HepG2 (cell line): Measurements from ENCODE around the gene UGT1A4. TPM values are rescaled to one million over a fixed set of nuclear protein-coding genes. Genes with fewer than 3 reads are reported as not detected.

Source experiments
- ATAC-seq: fragments of 200-7000 bp; cut with Tn5 transposase; 3 replicates; pipeline ENCODE4 v1.9.1; 2020; ENCODE audit warnings: mild to moderate bottlenecking, moderate library complexity
- BruUV-seq: library from RNA; stranded (reverse); fragments of 400-500 nt; replicated peaks from 2 replicates; lab custom pipeline; 2021; lab: Mats Ljungman, UMichigan
- CTCF ChIA-PET: fragments of 300-600 bp; formaldehyde crosslinking; extraction: SDS; loops from one replicate; lab custom pipeline; 2021; ENCODE audit warnings: low total read pairs, inconsistent platforms, low intra/inter-chr PET ratio; lab: Yijun Ruan, JAX
- POLR2A ChIA-PET: fragments of 350-600 bp; sonication (Branson Sonifier 250); formaldehyde crosslinking; loops from one replicate; lab custom pipeline; 2020; ENCODE audit warnings: antibody characterized with exemption, inconsistent platforms; lab: Yijun Ruan, JAX
- DNase-seq: peaks from one replicate; pipeline ENCODE4 v3.0.0-alpha.2; 2015; ENCODE audit warnings: low spot score
- FAIRE-seq: peaks from 3 replicates; lab custom pipeline; 2011; peaks lifted over from hg19 to GRCh38; lab: Jason Lieb, UNC
- H2AFZ ChIP-seq: one replicate; pipeline ENCODE4 v1.6.1; 2011; ENCODE audit warnings: low read length, inconsistent platforms
- H3K27ac ChIP-seq: fragments of 300-600 bp; 3 replicates; pipeline ENCODE4 v1.8.0; 2011; ENCODE audit warnings: mixed run types, mild to moderate bottlenecking, mixed read lengths, low read length, inconsistent platforms; ENCODE audit not compliant: insufficient read depth; ENCODE audit errors: extremely low read length
- H3K27me3 ChIP-seq, 2 experiments: fragments of 200-600 bp in 1 of 2; 2 replicates in 1 of 2; 3 replicates in 1 of 2; pipeline versions ENCODE4 v1.6.0 to v1.8.0; 2011; ENCODE audit warnings: low read length in 2 of 2, mild to moderate bottlenecking in 2 of 2, moderate library complexity in 2 of 2, inconsistent platforms in 1 of 2; ENCODE audit not compliant: insufficient read depth in 2 of 2, control insufficient read depth in 1 of 2
- H3K36me3 ChIP-seq, 2 experiments: fragments of 200-600 bp in 1 of 2; replicated peaks in 1 of 2; 2 replicates in 1 of 2; 3 replicates in 1 of 2; pipeline versions ENCODE4 v1.5.1 to v1.8.0; 2011; ENCODE audit warnings: low read length in 2 of 2, inconsistent platforms in 1 of 2; ENCODE audit not compliant: insufficient read depth in 2 of 2, control insufficient read depth in 1 of 2
- H3K4me1 ChIP-seq: 2 replicates; pipeline ENCODE4 v1.5.1; 2012; ENCODE audit warnings: low read length, inconsistent platforms; ENCODE audit not compliant: insufficient read depth
- H3K4me2 ChIP-seq: 2 replicates; pipeline ENCODE4 v1.6.0; 2011; ENCODE audit warnings: low read depth, low read length, inconsistent platforms
- H3K4me3 ChIP-seq, 3 experiments: fragments of 200-600 bp in 1 of 3; sonication (generic), shearing (Covaris generic) in 1 of 3; replicated peaks in 1 of 3; 2 replicates each; pipeline ENCODE4 v1.5.1; 2011 to 2016; ENCODE audit warnings: low read length in 3 of 3, inconsistent platforms in 2 of 3, low read depth in 2 of 3, mild to moderate bottlenecking in 2 of 3, control low read depth in 1 of 3, mixed read lengths in 1 of 3; ENCODE audit not compliant: insufficient read depth in 1 of 3
- H3K79me2 ChIP-seq: one replicate; pipeline ENCODE4 v1.6.1; 2011; ENCODE audit warnings: low read length, inconsistent platforms; ENCODE audit not compliant: insufficient read depth
- H3K9ac ChIP-seq: 2 replicates; pipeline ENCODE4 v1.6.0; 2011; ENCODE audit warnings: mild to moderate bottlenecking, low read depth, low read length, inconsistent platforms; ENCODE audit not compliant: insufficient read depth
- H3K9me3 ChIP-seq: 2 replicates; pipeline ENCODE4 v1.5.1; 2012; ENCODE audit warnings: mild to moderate bottlenecking, low read length
- H4K20me1 ChIP-seq: 2 replicates; pipeline ENCODE4 v1.6.0; 2011; ENCODE audit warnings: inconsistent platforms, mild to moderate bottlenecking, low read length, moderate library complexity; ENCODE audit not compliant: insufficient read depth
- ELF3 ChIP-seq: IDR thresholded peaks from 2 replicates; pipeline ENCODE4 v1.6.1; 2016; ENCODE audit warnings: missing genetic modification reagents, missing compliant biosample characterization
- FOSL1 ChIP-seq: sonication (generic); formaldehyde crosslinking; IDR thresholded peaks from 2 replicates; pipeline ENCODE4 v1.9.0; 2021; ENCODE audit warnings: missing genetic modification reagents, borderline replicate concordance
- FOXK1 ChIP-seq: sonication (generic); formaldehyde crosslinking; IDR thresholded peaks from 2 replicates; pipeline ENCODE4 v1.4.0; 2020; ENCODE audit warnings: low read depth, missing genetic modification reagents, borderline replicate concordance
- FOXK2 ChIP-seq: fragments of 450-650 bp; IDR thresholded peaks from 2 replicates; pipeline ENCODE4 v1.6.1; 2016
- HDAC1 ChIP-seq: sonication (generic); formaldehyde crosslinking; IDR thresholded peaks from 2 replicates; pipeline ENCODE4 v1.5.1; 2020; ENCODE audit warnings: mild to moderate bottlenecking, missing genetic modification reagents
- HNF1A ChIP-seq, 2 experiments: sonication (generic) in 1 of 2; formaldehyde crosslinking in 1 of 2; IDR thresholded peaks; 2 replicates each; pipeline versions ENCODE4 v1.4.0 to v1.6.1; 2016 to 2020; ENCODE audit warnings: borderline replicate concordance in 1 of 2, low read depth in 1 of 2, mild to moderate bottlenecking in 1 of 2, missing genetic modification reagents in 1 of 2
- KLF13 ChIP-seq: sonication (generic); formaldehyde crosslinking; IDR thresholded peaks from 2 replicates; pipeline ENCODE4 v1.4.0; 2020; ENCODE audit warnings: mild to moderate bottlenecking, missing genetic modification reagents
- MEIS2 ChIP-seq: sonication (generic); formaldehyde crosslinking; IDR thresholded peaks from 2 replicates; pipeline ENCODE4 v1.9.0; 2021; ENCODE audit warnings: mild to moderate bottlenecking, missing genetic modification reagents
- NFKB2 ChIP-seq: sonication (generic); formaldehyde crosslinking; IDR thresholded peaks from 2 replicates; pipeline ENCODE4 v1.4.0; 2020; ENCODE audit warnings: missing genetic modification reagents, borderline replicate concordance
- TBL1XR1 ChIP-seq: fragments of 150-350 bp; IDR thresholded peaks from 2 replicates; pipeline ENCODE4 v1.6.1; 2014; ENCODE audit warnings: borderline replicate concordance, low read length; ENCODE audit not compliant: partially characterized antibody
- ZNF556 ChIP-seq: sonication (generic); formaldehyde crosslinking; IDR thresholded peaks from 2 replicates; pipeline ENCODE4 v1.4.0; 2020; ENCODE audit warnings: mild to moderate bottlenecking, missing genetic modification reagents, borderline replicate concordance
- ZNF784 ChIP-seq: sonication (generic); formaldehyde crosslinking; IDR thresholded peaks from 2 replicates; pipeline ENCODE4 v1.5.1; 2020; ENCODE audit warnings: missing genetic modification reagents, mild to moderate bottlenecking, borderline replicate concordance
- in situ Hi-C: cut with HindIII; loops from 2 replicates; pipeline ENCODE4 v1.10.0; 2017; ENCODE audit warnings: low pct_unique_long_range_greater_than_20kb; ENCODE audit not compliant: extremely low pct_ligation_motif_present
- intact Hi-C: fragments of 100-400 bp; cut with micrococcal nuclease; formaldehyde crosslinking; loops from one replicate; pipeline ENCODE4 v1.10.0; 2022; ENCODE audit not compliant: unreplicated experiment
- polyA plus RNA-seq, 8 experiments: library from polyadenylated mRNA; depleted of rRNA in 3 of 8; stranded (reverse) in 7 of 8; unstranded in 1 of 8; fragments of >200 nt; fragmentation: Illumina TruSeq in 4 of 8; extraction: Trizol in 4 of 8; gene quantifications; 2 replicates each; pipeline versions ENCODE4 v1.2.1 to v1.2.3, GENCODE V29; 2011 to 2016; ENCODE audit warnings: low read depth in 4 of 8, missing spikeins in 1 of 8, mixed read lengths in 1 of 8; ENCODE audit not compliant: insufficient read depth in 1 of 8
- total RNA-seq, 5 experiments: library from RNA; depleted of rRNA; stranded (reverse); fragments of >200 nt; fragmentation: Illumina TruSeq; extraction: Trizol; gene quantifications; 2 replicates each; pipeline ENCODE4 v1.2.3, GENCODE V29; 2016; ENCODE audit warnings: low read depth in 1 of 5
- TF ChIP-seq, protein P1 (sequence below): sonication (generic); formaldehyde crosslinking; conservative IDR thresholded peaks from 2 replicates; pipeline ENCODE4 v1.4.0; 2020; ENCODE audit warnings: missing genetic modification reagents

UGT1A4 gene
- total and polyA plus RNA-seq, 2 of the 13 experiments (the other 11 are each of a cell fraction or from before 2014, with no cell fraction given), result not detected

DNA sequence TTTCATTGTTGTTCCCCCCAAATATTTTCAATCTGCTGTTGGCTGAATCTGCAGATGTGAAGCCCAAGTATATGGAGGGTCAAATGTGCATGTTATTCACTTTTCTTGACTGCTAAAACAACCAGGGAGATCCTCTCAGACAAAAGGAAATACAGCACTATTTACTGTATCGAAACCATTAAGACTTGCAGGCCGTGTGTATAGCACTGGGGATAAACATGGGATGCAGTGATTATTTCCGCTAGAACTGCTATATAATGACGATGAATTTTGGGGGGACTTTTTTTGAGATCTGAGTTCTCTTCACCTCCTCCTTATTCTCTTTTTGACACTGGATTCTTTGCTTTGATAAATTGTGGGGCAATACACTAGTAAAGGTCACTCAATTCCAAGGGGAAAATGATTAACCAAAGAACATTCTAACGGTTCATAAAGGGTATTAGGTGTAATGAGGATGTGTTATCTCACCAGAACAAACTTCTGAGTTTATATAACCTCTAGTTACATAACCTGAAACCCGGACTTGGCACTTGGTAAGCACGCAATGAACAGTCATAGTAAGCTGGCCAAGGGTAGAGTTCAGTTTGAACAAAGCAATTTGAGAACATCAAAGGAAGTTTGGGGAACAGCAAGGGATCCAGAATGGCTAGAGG is 38.0 kb downstream of the UGT1A4 start (continued):
- TF ChIP-seq HNF1A (IDR thresholded peaks at IDR 0.05; ENCODE audit: low read depth), result peak; percentile 98
- TF ChIP-seq HNF1A (CRISPR knock-in tag; IDR thresholded peaks at IDR 0.05; ENCODE audit: borderline replicate concordance), result peak; percentile 98
- TF ChIP-seq ZNF784 (CRISPR knock-in tag), result 0 out of 2 replicates have a peak, but pooled peaks have one; percentile 26
- TF ChIP-seq FOXK1 (CRISPR knock-in tag), result peak; percentile 93; the same call in 1 of the 2 replicates
- TF ChIP-seq ZNF556 (CRISPR knock-in tag), result no peak; the same call in 1 of the 2 replicates

GRCh38 chr2:233758141-233758540 is 39.6 kb downstream of the UGT1A4 start:
- H3K79me2 ChIP-seq, result no peaks in the 10 kb centered on the region
- H3K27ac ChIP-seq, result no peak overlapping the region
- BruUV-seq, result no TSS peak
- peaks cover 7 to 73% of the 10 kb centered on the region in 2 experiments; a peak in 4 of 5 replicates for H3K27me3 ChIP-seq
- H2AFZ ChIP-seq, result no peak overlapping the region
- intact Hi-C loops (no loop called here), in situ Hi-C loops (no loop called here)
- no peaks in the 10 kb centered on the region for H3K36me3 ChIP-seq
- CTCF ChIA-PET, result no interaction called here
- H3K4me1 ChIP-seq, result peaks cover 46% of the 10 kb centered on the region
- H4K20me1 ChIP-seq, result no peaks in the 10 kb centered on the region
- DNase-seq (no peak), FAIRE-seq (no peak), ATAC-seq (no peak)
- H3K9ac ChIP-seq, result no peak overlapping the region
- POLR2A ChIA-PET, result interaction anchor here (2.3 kb wide), 1 partner anchor 12 kb away, joined by 9 read pairs; no protein-coding TSS in a partner anchor
- H3K4me3 ChIP-seq, result no peak overlapping the region
- no peaks in the 10 kb centered on the region for H3K9me3 ChIP-seq
- H3K4me2 ChIP-seq, result no peak overlapping the region
- no peak for TF ChIP-seq HDAC1 (CRISPR knock-in tag)
- no peak for TF ChIP-seq KLF13
- no peak for TF ChIP-seq FOSL1
- TF ChIP-seq MEIS2 (CRISPR knock-in tag), result no peak
- TF ChIP-seq FOXK2, result no peak
- no peak for TF ChIP-seq ELF3 (CRISPR knock-in tag)
- TF ChIP-seq, protein P1, sequence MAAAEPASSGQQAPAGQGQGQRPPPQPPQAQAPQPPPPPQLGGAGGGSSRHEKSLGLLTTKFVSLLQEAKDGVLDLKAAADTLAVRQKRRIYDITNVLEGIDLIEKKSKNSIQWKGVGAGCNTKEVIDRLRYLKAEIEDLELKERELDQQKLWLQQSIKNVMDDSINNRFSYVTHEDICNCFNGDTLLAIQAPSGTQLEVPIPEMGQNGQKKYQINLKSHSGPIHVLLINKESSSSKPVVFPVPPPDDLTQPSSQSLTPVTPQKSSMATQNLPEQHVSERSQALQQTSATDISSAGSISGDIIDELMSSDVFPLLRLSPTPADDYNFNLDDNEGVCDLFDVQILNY (CRISPR knock-in tag), result no peak
- no peak for TF ChIP-seq NFKB2 (CRISPR knock-in tag)
- no peak for TF ChIP-seq TBL1XR1
